Activated naive CD8-positive, alpha-beta T cell treated with anti-CD3 and anti-CD28 coated beads, Interleukin-2, amount 10 ng/mL, durations not matched to agents 7 days and 5 days (primary cell): ENCODE results near the gene CTXND2. TPM values are rescaled to one million over a fixed set of nuclear protein-coding genes. Genes with fewer than 3 reads are reported as not detected.
A peak's percentile ranks its signal among the peaks of the same experiment; 100 is the strongest.

Source experiments
- ATAC-seq: fragments of 150-1000 bp; cut with Tn5 transposase; one replicate; pipeline ENCODE4 v1.10.0; 2021; ENCODE audit warnings: low read depth, moderate library complexity
- POLR2A ChIA-PET: fragments of 350-600 bp; sonication (Branson Sonifier 250); formaldehyde crosslinking; loops from one replicate; lab custom pipeline; 2021; ENCODE audit warnings: antibody characterized with exemption; lab: Charles Lee
- DNase-seq: peaks from one replicate; pipeline ENCODE4 v3.0.0; 2021
- H3K27ac Mint-ChIP-seq: one replicate; pipeline ENCODE4 v1.8.0; 2022; ENCODE audit warnings: mild to moderate bottlenecking, mixed read lengths
- H3K27me3 Mint-ChIP-seq: one replicate; pipeline ENCODE4 v1.8.0; 2022; ENCODE audit warnings: mild to moderate bottlenecking, moderate library complexity, mixed read lengths
- H3K36me3 Mint-ChIP-seq: one replicate; pipeline ENCODE4 v1.8.0; 2021; ENCODE audit warnings: mild to moderate bottlenecking, mixed read lengths
- H3K4me1 Mint-ChIP-seq: one replicate; pipeline ENCODE4 v1.8.0; 2021; ENCODE audit warnings: mixed read lengths
- H3K4me3 Mint-ChIP-seq: one replicate; pipeline ENCODE4 v1.8.0; 2022; ENCODE audit warnings: mild to moderate bottlenecking, moderate library complexity, mixed read lengths
- H3K9me3 Mint-ChIP-seq: one replicate; pipeline ENCODE4 v1.8.0; 2021; ENCODE audit warnings: mixed read lengths
- total RNA-seq, 2 experiments: library from RNA; stranded (reverse); gene quantifications; one replicate each; pipeline ENCODE4 v1.2.3, GENCODE V29; 2021

The CTXND2 gene
- total RNA-seq, 2 experiments from 2014 or later = not detected

DNA sequence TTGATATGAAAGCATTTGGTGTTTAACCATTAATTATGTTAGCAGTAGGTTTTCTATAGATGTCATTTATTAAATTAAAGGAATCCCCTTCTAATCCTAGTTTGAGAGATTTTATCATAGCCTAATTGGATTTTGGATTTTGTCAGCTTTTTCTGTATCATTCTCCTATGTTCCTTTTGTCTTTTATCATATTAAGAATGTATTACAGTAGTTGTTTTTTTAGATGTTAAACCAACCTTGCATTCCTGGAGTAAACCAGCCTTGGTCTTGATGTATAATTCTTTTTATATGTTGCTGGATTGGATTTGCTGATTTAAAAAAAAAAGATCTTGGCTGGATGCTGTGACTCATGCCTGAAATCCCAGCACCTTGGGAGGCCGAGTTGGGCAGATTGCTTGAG lies 44.8 kb downstream of the CTXND2 start:
- POLR2A ChIA-PET = no interaction called here
- H3K27ac Mint-ChIP-seq = no peak overlapping the region
- DNase-seq = no peak

GRCh38 chr1:150944856-150945255 lies 57.9 kb downstream of the CTXND2 start:
- POLR2A ChIA-PET = no interaction called here
- Mint-ChIP-seq H3K27ac (no peak overlapping the region), H3K4me1 (no peaks in the 10 kb centered on the region), H3K9me3 (no peaks in the 10 kb centered on the region), H3K4me3 (no peak overlapping the region), H3K27me3 (no peaks in the 10 kb centered on the region), H3K36me3 (peaks cover 34% of the 10 kb centered on the region)
- DNase-seq = no peak
- no peak for ATAC-seq

More for the DNA sequence above, 44.8 kb downstream of the CTXND2 start:
- Mint-ChIP-seq H3K36me3 (peaks cover 65% of the 10 kb centered on the region), H3K9me3 (peaks cover 6% of the 10 kb centered on the region), H3K4me3 (no peak overlapping the region), H3K4me1 (peaks cover 11% of the 10 kb centered on the region), H3K27me3 (no peaks in the 10 kb centered on the region)
- ATAC-seq = no peak

- ATAC-seq (no peak), DNase-seq (no peak)
- H3K36me3 Mint-ChIP-seq = peaks cover 31% of the 10 kb centered on the region
- no peaks in the 10 kb centered on the region for H3K27me3 Mint-ChIP-seq
- peaks cover 2% of the 10 kb centered on the region for H3K4me1 Mint-ChIP-seq
- no peak overlapping the region for H3K27ac Mint-ChIP-seq
- no peak overlapping the region for H3K4me3 Mint-ChIP-seq
- H3K9me3 Mint-ChIP-seq = no peaks in the 10 kb centered on the region
- POLR2A ChIA-PET = no interaction called here
These were observed 67.8 kb downstream of the CTXND2 start for GRCh38 chr1:150954708-150955107.

DNA sequence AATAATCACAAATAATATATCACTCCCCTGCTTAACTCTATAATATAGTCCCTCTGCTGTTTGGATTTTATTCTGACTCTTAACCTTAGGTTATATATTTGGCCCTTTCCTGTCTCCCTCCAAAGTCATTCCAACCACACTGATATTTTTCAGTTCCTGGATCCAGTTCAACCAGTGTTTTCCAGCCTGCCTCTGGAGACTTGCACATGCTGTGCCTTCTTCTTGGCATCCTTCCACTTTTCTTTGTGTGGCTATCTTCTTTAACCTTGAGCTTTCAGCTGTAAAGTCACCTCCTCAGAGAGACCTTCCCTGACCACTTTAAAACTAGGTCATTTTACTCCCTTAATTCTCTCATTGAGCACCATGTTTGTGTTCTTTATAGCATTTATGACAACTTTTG lies 68.3 kb downstream of the CTXND2 start:
- Mint-ChIP-seq H3K27ac (no peak overlapping the region), H3K4me1 (peaks cover 2% of the 10 kb centered on the region), H3K36me3 (peaks cover 36% of the 10 kb centered on the region), H3K9me3 (no peaks in the 10 kb centered on the region), H3K4me3 (no peak overlapping the region), H3K27me3 (no peaks in the 10 kb centered on the region)
- DNase-seq (no peak), ATAC-seq (no peak)
- POLR2A ChIA-PET = no interaction called here

DNA sequence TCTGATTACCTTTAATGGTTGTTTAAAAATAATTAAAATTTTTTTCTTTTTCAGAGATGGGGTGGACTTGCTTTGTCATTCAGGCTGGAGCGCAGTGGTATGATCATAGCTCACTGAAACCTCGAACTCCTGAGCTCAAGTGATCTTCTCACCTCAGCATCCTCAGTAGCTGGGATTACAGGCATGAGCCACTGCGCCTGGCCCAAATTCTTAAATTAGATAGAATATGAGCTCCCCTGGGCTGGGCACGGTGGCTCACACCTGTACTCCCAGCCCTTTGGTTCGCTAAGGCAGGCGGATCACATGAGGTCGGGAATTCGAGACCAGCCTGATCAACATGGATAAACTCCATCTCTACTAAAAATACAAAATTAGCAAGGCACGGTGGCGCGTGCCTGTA lies 70.7 kb downstream of the CTXND2 start:
- Mint-ChIP-seq H3K27me3 (no peaks in the 10 kb centered on the region), H3K4me1 (no peaks in the 10 kb centered on the region), H3K9me3 (no peaks in the 10 kb centered on the region), H3K4me3 (no peak overlapping the region), H3K36me3 (peaks cover 36% of the 10 kb centered on the region), H3K27ac (no peak overlapping the region)
- POLR2A ChIA-PET = interaction anchor here (0.6 to 0.7 kb wide), 4 partner anchors 9 to 203 kb away, joined by 3 to 5 read pairs (median 3); no protein-coding TSS in a partner anchor
- ATAC-seq (no peak), DNase-seq (no peak)

- no peaks in the 10 kb centered on the region for H3K9me3 Mint-ChIP-seq
- ATAC-seq (no peak), DNase-seq (no peak)
- no peak overlapping the region for H3K27ac Mint-ChIP-seq
- peaks cover 47% of the 10 kb centered on the region for H3K36me3 Mint-ChIP-seq
- H3K4me3 Mint-ChIP-seq = no peak overlapping the region
- peaks cover 4% of the 10 kb centered on the region for H3K4me1 Mint-ChIP-seq
- no peaks in the 10 kb centered on the region for H3K27me3 Mint-ChIP-seq
- POLR2A ChIA-PET = no interaction called here
These were observed 73.7 kb downstream of the CTXND2 start for GRCh38 chr1:150960646-150961045.

DNA sequence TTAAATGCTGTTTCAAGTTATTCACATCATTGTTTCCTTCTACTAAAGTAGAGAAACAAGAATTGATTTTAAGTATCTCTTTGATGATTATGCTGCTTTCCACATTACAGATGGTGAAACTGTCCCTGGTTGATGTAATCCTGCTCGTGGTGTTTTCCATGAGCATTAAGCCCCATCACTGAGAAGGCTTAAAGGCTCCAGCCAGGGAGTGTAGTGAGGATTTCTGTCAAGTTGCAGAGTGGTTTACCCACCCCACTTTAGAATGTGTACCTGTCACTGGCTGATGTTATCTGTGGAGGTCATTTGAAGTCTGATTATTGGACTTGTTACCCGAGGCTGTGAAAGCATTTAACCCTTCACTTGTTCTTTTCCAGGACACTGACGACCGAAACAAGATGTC lies 74.8 kb downstream of the CTXND2 start:
- peaks cover 4% of the 10 kb centered on the region for H3K4me1 Mint-ChIP-seq
- POLR2A ChIA-PET = no interaction called here
- DNase-seq (no peak), ATAC-seq (no peak)
- H3K36me3 Mint-ChIP-seq = peaks cover 54% of the 10 kb centered on the region
- peak overlapping the region; percentile 35 for H3K27ac Mint-ChIP-seq
- no peaks in the 10 kb centered on the region for H3K27me3 Mint-ChIP-seq
- H3K9me3 Mint-ChIP-seq = no peaks in the 10 kb centered on the region
- H3K4me3 Mint-ChIP-seq = no peak overlapping the region

Other genes starting within 250 kb of the CTXND2 start
- 10 to 100 TPM; 22.2 to 22.6 TPM for gene GOLPH3L, start 190.0 kb upstream of the CTXND2 start, total RNA-seq
- under 1 TPM; 0.62 to 0.69 TPM for gene HORMAD1, start 166.2 kb upstream of the CTXND2 start, total RNA-seq
- 100 to 1,000 TPM; 104 to 106 TPM for gene CTSS, start 121.4 kb upstream of the CTXND2 start, total RNA-seq
- 1 to 10 TPM; 6.7 to 9.4 TPM for gene CTSK, start 78.9 kb upstream of the CTXND2 start, total RNA-seq
- gene ARNT, start 10.5 kb upstream of the CTXND2 start, total RNA-seq = 10 to 100 TPM; 49.3 to 51.3 TPM
- 10 to 100 TPM; 64.0 to 64.6 TPM for gene SETDB1, start 39.2 kb downstream of the CTXND2 start, total RNA-seq
- gene CERS2, start 87.7 kb downstream of the CTXND2 start, total RNA-seq = 100 to 1,000 TPM; 153 TPM
- not detected for gene ANXA9, start 95.2 kb downstream of the CTXND2 start, total RNA-seq
- 10 to 100 TPM; 11.5 to 12.7 TPM for gene MINDY1, start 119.8 kb downstream of the CTXND2 start, total RNA-seq
- gene PRUNE1, start 121.3 kb downstream of the CTXND2 start, total RNA-seq = 10 to 100 TPM; 22.9 to 23.2 TPM
- gene BNIPL, start 149.4 kb downstream of the CTXND2 start, total RNA-seq = 1 to 10 TPM; 2.8 to 4.1 TPM
- 1 to 10 TPM; 1.9 TPM for gene C1orf56, start 160.6 kb downstream of the CTXND2 start, total RNA-seq
- gene CDC42SE1, start 172.5 kb downstream of the CTXND2 start, total RNA-seq = 100 to 1,000 TPM; 282 to 294 TPM
- gene MLLT11, start 173.3 kb downstream of the CTXND2 start, total RNA-seq = 1 to 10 TPM; 5.4 to 6.0 TPM
- 10 to 100 TPM; 32.9 to 34.0 TPM for gene GABPB2, start 183.6 kb downstream of the CTXND2 start, total RNA-seq